ENCODE results near the gene ADCY10. TPM values are rescaled to one million over a fixed set of nuclear protein-coding genes. Genes with fewer than 3 reads are reported as not detected.

Gene ADCY10
- polyA plus RNA-seq, 1 donor from 2014 or later = 0.09 TPM

GRCh38 chr1:167898578-167899222 is 15.2 kb downstream of the ADCY10 start:
- TF ChIP-seq TAF1 (IDR thresholded peaks at IDR 0.05; ENCODE audit: low read depth) (no peak), REST (IDR thresholded peaks at IDR 0.05; ENCODE audit: borderline replicate concordance) (no peak), POLR2AphosphoS5 (IDR thresholded peaks at IDR 0.05) (no peak), SMC3 (conservative IDR thresholded peaks at IDR 0.05; ENCODE audit: poor library complexity) (no peak), EZH2 (IDR thresholded peaks at IDR 0.05; ENCODE audit: borderline replicate concordance, insufficient read depth, low read length, poor library complexity, severe bottlenecking) (no peak), MXI1 (conservative IDR thresholded peaks at IDR 0.05; ENCODE audit: poor library complexity, severe bottlenecking) (no peak), CTCF (IDR thresholded peaks at IDR 0.05; ENCODE audit: poor library complexity, severe bottlenecking) (no peak), EP300 (conservative IDR thresholded peaks at IDR 0.05; ENCODE audit: poor library complexity, severe bottlenecking) (no peak), RAD21 (conservative IDR thresholded peaks at IDR 0.05) (no peak)
- Histone ChIP-seq H3K79me2 (replicated peaks; ENCODE audit: insufficient read depth, low read length) (no peaks in the 10 kb centered on the region), H3F3A (ENCODE audit: insufficient read depth, low read length, poor library complexity, severe bottlenecking) (no peaks in the 10 kb centered on the region), H3K9me2 (ENCODE audit: insufficient read depth, low read length) (no peaks in the 10 kb centered on the region), H3K4me2 (ENCODE audit: low read length) (no peak overlapping the region), H3K4me3 (ENCODE audit: low read length) (no peak overlapping the region), H3K27ac (ENCODE audit: low read length) (no peak overlapping the region), H3K9me3 (ENCODE audit: low read length) (no peaks in the 10 kb centered on the region), H2AFZ (ENCODE audit: low read depth, low read length) (no peak overlapping the region), H3K9ac (ENCODE audit: low read length) (no peak overlapping the region), H3K27me3 (ENCODE audit: insufficient read depth, low read depth, low read length) (no peaks in the 10 kb centered on the region), H4K20me1 (ENCODE audit: insufficient read depth) (no peaks in the 10 kb centered on the region), H3K36me3 (ENCODE audit: insufficient read depth, low read length) (no peaks in the 10 kb centered on the region)

GRCh38 chr1:167893798-167894197 is 20.1 kb downstream of the ADCY10 start:
- no peak overlapping the region for H3K9ac ChIP-seq (ENCODE audit: low read length)
- H2AFZ ChIP-seq (ENCODE audit: low read depth, low read length) = no peak overlapping the region
- H4K20me1 ChIP-seq (ENCODE audit: insufficient read depth) = no peaks in the 10 kb centered on the region
- H3K4me3 ChIP-seq (ENCODE audit: low read length) = no peak overlapping the region
- H3K27ac ChIP-seq (ENCODE audit: low read length) = no peak overlapping the region
- no peaks in the 10 kb centered on the region for H3K36me3 ChIP-seq (ENCODE audit: insufficient read depth, low read length)
- no peaks in the 10 kb centered on the region for H3K27me3 ChIP-seq (ENCODE audit: insufficient read depth, low read depth, low read length)
- H3K79me2 ChIP-seq (replicated peaks; ENCODE audit: insufficient read depth, low read length) = no peaks in the 10 kb centered on the region
- H3K9me3 ChIP-seq (ENCODE audit: low read length) = no peaks in the 10 kb centered on the region
- H3F3A ChIP-seq (ENCODE audit: insufficient read depth, low read length, poor library complexity, severe bottlenecking) = no peaks in the 10 kb centered on the region
- no peak overlapping the region for H3K4me2 ChIP-seq (ENCODE audit: low read length)
- no peaks in the 10 kb centered on the region for H3K9me2 ChIP-seq (ENCODE audit: insufficient read depth, low read length)
- no peak for TF ChIP-seq REST (IDR thresholded peaks at IDR 0.05; ENCODE audit: borderline replicate concordance)
- TF ChIP-seq MXI1 (conservative IDR thresholded peaks at IDR 0.05; ENCODE audit: poor library complexity, severe bottlenecking) = no peak
- no peak for TF ChIP-seq EP300 (conservative IDR thresholded peaks at IDR 0.05; ENCODE audit: poor library complexity, severe bottlenecking)
- TF ChIP-seq RAD21 (conservative IDR thresholded peaks at IDR 0.05) = no peak
- TF ChIP-seq SMC3 (conservative IDR thresholded peaks at IDR 0.05; ENCODE audit: poor library complexity) = no peak
- TF ChIP-seq CTCF (IDR thresholded peaks at IDR 0.05; ENCODE audit: poor library complexity, severe bottlenecking) = no peak
- TF ChIP-seq EZH2 (IDR thresholded peaks at IDR 0.05; ENCODE audit: borderline replicate concordance, insufficient read depth, low read length, poor library complexity, severe bottlenecking) = no peak
- TF ChIP-seq TAF1 (IDR thresholded peaks at IDR 0.05; ENCODE audit: low read depth) = no peak
- no peak for TF ChIP-seq POLR2AphosphoS5 (IDR thresholded peaks at IDR 0.05)

Measured in neural cell (in vitro differentiated cells).